ENCODE data around the gene EVI5L. TPM values are rescaled to one million over a fixed set of nuclear protein-coding genes. Genes with fewer than 3 reads are reported as not detected.

Gene EVI5L
- total and polyA plus RNA-seq, 4 donors, result 1.4 to 5.0 (median 4.4) TPM

DNA sequence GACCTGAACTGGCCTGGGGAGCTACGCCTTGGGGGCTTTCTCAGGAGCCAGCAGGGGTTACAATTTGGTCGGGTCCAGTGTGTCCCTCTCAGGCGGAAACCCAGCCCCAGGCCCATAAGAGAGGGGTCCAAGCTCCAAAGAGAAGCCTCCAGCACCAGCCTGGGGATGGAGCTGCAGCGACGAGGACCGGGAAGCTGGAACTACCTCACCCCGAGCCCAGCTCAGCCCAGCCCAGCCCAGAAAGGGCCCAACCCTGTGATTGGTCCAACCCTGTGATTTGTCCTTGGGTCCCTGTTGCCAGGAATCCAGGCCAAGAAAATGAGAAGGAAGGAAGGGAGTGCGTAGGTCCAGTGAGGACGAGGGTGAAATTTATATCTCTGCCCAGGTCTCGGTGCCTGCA lies 42.9 kb upstream of the EVI5L start:
- H3K9ac ChIP-seq (ENCODE audit: low read depth in 1 of 2, low read length in 2 of 2), result no peak overlapping the region
- H3K9me3 ChIP-seq (ENCODE audit: control insufficient read depth in 4 of 4, low read length in 3 of 4), result no peaks in the 10 kb centered on the region
- H3K36me3 ChIP-seq (ENCODE audit: control insufficient read depth in 4 of 4, insufficient read depth in 3 of 4, low read depth in 1 of 4, low read length in 3 of 4), result peaks cover 0 to 1% (median 0%) of the 10 kb centered on the region in 4 donors
- WGBS, result 22% methylated on average over 10 of the region's 10 CpGs
- DNase-seq (ENCODE audit: low spot score), result no peak
- H3K4me1 ChIP-seq (ENCODE audit: control insufficient read depth in 4 of 4, insufficient read depth in 4 of 4, low read length in 3 of 4), result peaks cover 0 to 8% (median 2%) of the 10 kb centered on the region in 4 donors
- H3K27ac ChIP-seq (ENCODE audit: low read depth in 1 of 2, low read length in 2 of 2), result no peak overlapping the region
- no peak for TF ChIP-seq FOXA1 (IDR thresholded peaks at IDR 0.05)
- TF ChIP-seq ATF3 (IDR thresholded peaks at IDR 0.05), result no peak
- no peak for TF ChIP-seq TAF1 (conservative IDR thresholded peaks at IDR 0.05)
- TF ChIP-seq EGR1 (IDR thresholded peaks at IDR 0.05; ENCODE audit: low read depth in 2 of 2), result no peak
- TF ChIP-seq GABPA (IDR thresholded peaks at IDR 0.05 in 1 of 2, conservative IDR thresholded peaks at IDR 0.05 in 1 of 2), result no peak
- H3K27me3 ChIP-seq (ENCODE audit: control insufficient read depth in 4 of 4, insufficient read depth in 4 of 4, low read length in 3 of 4), result peaks cover 0 to 2% (median 2%) of the 10 kb centered on the region in 4 donors
- H3K4me3 ChIP-seq (ENCODE audit: low read depth in 1 of 3, low read length in 3 of 3), result no peak overlapping the region

- no peak for DNase-seq (ENCODE audit: low spot score)
- peaks cover 0 to 1% (median 0%) of the 10 kb centered on the region in 4 donors for H3K36me3 ChIP-seq (ENCODE audit: control insufficient read depth in 4 of 4, insufficient read depth in 3 of 4, low read depth in 1 of 4, low read length in 3 of 4)
- no peak overlapping the region for H3K9ac ChIP-seq (ENCODE audit: low read depth in 1 of 2, low read length in 2 of 2)
- H3K4me1 ChIP-seq (ENCODE audit: control insufficient read depth in 4 of 4, insufficient read depth in 4 of 4, low read length in 3 of 4), result peaks cover 0 to 8% (median 2%) of the 10 kb centered on the region in 4 donors
- peaks cover 0 to 2% (median 2%) of the 10 kb centered on the region in 4 donors for H3K27me3 ChIP-seq (ENCODE audit: control insufficient read depth in 4 of 4, insufficient read depth in 4 of 4, low read length in 3 of 4)
- H3K27ac ChIP-seq (ENCODE audit: low read depth in 1 of 2, low read length in 2 of 2), result no peak overlapping the region
- WGBS, result 14% methylated on average over 22 of the region's 22 CpGs
- H3K4me3 ChIP-seq (ENCODE audit: low read depth in 1 of 3, low read length in 3 of 3), result no peak overlapping the region
- no peak for TF ChIP-seq JUND (IDR thresholded peaks at IDR 0.05)
- TF ChIP-seq GABPA (IDR thresholded peaks at IDR 0.05 in 1 of 2, conservative IDR thresholded peaks at IDR 0.05 in 1 of 2), result no peak
- no peak for TF ChIP-seq RAD21 (IDR thresholded peaks at IDR 0.05)
- no peak for TF ChIP-seq EGR1 (IDR thresholded peaks at IDR 0.05; ENCODE audit: low read depth in 2 of 2)
- no peak for TF ChIP-seq ATF3 (IDR thresholded peaks at IDR 0.05)
- no peak for TF ChIP-seq FOXA2 (IDR thresholded peaks at IDR 0.05)
- TF ChIP-seq NR2F2 (IDR thresholded peaks at IDR 0.05), result no peak
- TF ChIP-seq HNF4A (conservative IDR thresholded peaks at IDR 0.05), result no peak
- no peak for TF ChIP-seq TAF1 (conservative IDR thresholded peaks at IDR 0.05)
- no peak for TF ChIP-seq HNF4G (IDR thresholded peaks at IDR 0.05)
- no peak for TF ChIP-seq ZBTB33 (IDR thresholded peaks at IDR 0.05)
- no peak for TF ChIP-seq YY1 (IDR thresholded peaks at IDR 0.05)
- TF ChIP-seq FOXA1 (IDR thresholded peaks at IDR 0.05), result no peak
- TF ChIP-seq MAX (IDR thresholded peaks at IDR 0.05), result no peak
- no peak for TF ChIP-seq CTCF (IDR thresholded peaks at IDR 0.05; ENCODE audit: low read depth, low read length, missing input control)
- TF ChIP-seq REST (IDR thresholded peaks at IDR 0.05), result no peak
- TF ChIP-seq SP1 (IDR thresholded peaks at IDR 0.05), result no peak
- TF ChIP-seq RXRA (IDR thresholded peaks at IDR 0.05), result no peak
- H3K9me3 ChIP-seq (ENCODE audit: control insufficient read depth in 4 of 4, low read length in 3 of 4), result no peaks in the 10 kb centered on the region
Measured at GRCh38 chr19:7787602-7788177, 42.3 kb upstream of the EVI5L start.
